ENCODE results near the gene CPNE9. TPM values are rescaled to one million over a fixed set of nuclear protein-coding genes. Genes with fewer than 3 reads are reported as not detected.
A peak's percentile ranks its signal among the peaks of the same experiment; 100 is the strongest.

CPNE9 gene
- total RNA-seq, 1 donor from 2014 or later = 0.29 TPM

DNA sequence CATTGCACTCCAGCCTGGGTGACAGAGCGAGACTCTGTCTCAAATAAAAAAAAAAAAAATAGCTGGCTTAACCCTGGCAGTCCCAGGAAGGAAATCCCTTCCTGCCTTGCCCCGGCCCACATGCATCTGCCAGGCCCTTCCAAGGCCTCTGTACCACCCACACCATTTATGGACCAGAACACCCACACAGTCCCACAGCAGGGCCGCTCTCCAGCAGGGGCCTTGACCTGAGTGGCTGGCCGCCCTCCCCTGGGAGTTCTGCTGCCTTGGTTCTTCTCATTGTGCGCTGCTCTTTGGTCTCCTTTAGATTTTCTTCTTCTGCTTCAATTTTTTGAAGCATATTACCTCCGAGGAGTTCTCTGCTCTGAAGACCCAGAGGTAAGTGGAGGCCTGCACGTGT, 16.1 kb upstream of the CPNE9 start:
- DNase-seq (ENCODE audit: low spot score) = no peak

GRCh38 chr3:9688961-9689360, 14.7 kb upstream of the CPNE9 start:
- no peak for DNase-seq (ENCODE audit: low spot score)

DNA sequence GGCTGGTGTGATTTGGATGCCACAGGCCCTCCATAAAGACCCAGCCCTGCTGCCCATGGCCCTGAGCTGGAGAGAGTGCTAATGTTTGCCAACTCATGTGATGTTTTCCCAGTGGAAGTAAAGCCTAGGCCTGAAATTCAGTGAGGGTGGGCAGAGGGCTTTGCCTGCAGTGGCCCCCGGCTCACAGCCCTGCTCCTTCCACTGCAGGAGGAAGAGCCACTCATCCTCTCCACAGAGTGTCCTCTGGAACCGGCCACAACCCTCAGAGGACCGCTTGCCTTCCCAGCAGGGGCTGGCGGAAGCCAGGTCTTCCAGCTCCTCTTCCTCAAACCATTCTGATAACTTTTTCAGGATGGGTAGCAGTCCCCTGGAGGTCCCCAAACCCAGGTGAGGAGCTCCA, 13.9 kb upstream of the CPNE9 start:
- DNase-seq (ENCODE audit: low spot score) = no peak

GRCh38 chr3:9690451-9691450, 12.9 kb upstream of the CPNE9 start:
- no peak for DNase-seq (ENCODE audit: low spot score)

GRCh38 chr3:9691636-9692035, 12.0 kb upstream of the CPNE9 start:
- no peak for DNase-seq (ENCODE audit: low spot score)

DNA sequence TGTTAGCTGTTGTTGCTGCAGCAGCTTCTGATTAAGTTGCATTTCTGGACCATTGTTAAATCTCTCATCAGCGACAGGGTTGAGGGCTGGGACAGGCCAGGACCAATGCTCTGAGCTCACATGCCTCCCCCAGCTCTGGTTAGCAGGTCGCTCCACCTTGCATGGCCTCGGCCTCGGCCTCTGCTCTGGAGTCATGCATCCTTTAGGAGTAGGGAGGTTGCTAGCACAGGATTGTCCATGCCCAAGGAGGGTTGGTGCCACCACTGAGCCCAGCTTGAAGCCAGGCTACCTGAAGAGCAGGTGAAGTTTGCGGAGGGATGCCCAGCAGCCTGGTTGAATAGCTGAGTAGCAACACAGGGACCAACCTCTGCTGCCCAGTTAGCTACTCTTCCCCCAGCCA, 11.2 kb upstream of the CPNE9 start:
- no peak for DNase-seq (ENCODE audit: low spot score)

DNA sequence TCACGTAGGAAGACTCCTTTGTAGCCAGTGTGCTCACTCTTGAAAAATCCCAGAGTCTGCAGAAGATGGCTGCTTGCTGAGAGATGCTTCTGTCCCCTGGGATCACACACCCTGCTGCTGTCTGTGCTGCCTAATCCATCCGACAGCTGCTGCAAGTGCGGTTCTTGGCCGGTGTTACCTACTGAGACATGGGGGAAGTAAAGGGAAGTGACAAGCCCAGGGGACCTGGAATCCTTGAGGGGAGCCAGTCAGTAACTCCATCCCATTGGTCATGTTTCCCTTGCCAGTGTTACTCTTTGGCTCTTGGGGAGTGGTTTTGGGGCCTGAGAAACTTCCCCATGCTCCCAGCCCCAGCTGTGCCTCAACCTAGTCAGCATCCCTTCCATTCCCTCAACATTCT, 8.3 kb upstream of the CPNE9 start:
- no peak for DNase-seq (ENCODE audit: low spot score)

- DNase-seq (ENCODE audit: low spot score) = no peak
Measured at GRCh38 chr3:9695746-9696145, 7.9 kb upstream of the CPNE9 start.

DNA sequence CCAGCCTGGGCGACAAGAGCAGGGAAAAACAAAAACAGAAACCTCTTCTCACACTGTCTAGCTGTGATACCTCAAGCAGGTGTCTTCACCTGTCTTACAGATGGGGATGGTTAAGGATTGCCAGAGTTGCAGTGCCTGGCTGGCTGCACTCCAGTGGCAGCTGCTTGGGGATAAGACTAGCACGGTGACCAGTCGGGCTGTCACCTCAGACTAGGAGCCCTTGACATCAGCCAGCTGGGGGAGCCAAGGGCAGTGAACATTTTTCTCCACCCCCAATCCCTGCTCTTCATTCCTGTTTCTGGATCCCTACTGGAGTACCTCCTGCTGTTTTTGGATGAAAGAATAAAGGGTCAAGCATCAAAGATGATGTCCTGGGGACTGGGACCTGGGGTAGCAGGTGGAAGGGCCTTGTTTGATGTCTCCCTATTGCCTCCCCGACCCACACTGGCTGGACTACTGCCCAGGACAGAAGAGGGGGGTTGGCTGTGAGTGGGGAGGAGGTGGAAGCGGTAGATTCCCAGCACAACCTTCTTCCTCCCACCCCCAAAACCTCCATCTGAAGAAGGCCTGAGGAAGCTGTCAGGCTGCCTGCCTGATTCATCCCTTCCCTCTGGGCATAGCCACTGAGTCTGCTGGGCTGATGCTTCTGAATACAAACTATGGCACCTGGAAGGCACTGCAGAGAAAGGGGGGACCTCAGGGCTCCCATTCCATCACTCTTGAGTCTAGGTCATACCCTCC, 7.0 kb upstream of the CPNE9 start:
- DNase-seq (ENCODE audit: low spot score) = no peak

DNA sequence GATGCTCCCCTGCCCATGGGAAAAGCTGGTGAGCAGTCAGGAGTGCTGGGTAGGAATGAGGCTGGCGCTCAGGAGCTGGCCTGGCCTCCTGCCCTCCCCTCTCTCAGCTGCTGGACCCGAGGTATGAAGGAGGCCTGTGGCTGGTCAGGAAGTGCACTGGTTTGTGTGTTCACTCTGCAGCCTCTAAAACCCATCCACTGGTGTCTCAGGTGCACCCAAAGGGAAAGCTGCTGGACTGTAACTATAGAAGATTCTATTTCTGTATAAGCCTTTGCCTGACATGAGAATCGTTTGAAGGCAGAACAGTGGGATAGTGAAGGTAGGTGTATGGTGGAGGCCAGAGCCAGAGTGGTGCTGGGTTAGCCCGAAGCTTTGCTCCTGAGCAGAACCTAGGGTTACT, 5.7 kb upstream of the CPNE9 start:
- DNase-seq (ENCODE audit: low spot score) = no peak

DNA sequence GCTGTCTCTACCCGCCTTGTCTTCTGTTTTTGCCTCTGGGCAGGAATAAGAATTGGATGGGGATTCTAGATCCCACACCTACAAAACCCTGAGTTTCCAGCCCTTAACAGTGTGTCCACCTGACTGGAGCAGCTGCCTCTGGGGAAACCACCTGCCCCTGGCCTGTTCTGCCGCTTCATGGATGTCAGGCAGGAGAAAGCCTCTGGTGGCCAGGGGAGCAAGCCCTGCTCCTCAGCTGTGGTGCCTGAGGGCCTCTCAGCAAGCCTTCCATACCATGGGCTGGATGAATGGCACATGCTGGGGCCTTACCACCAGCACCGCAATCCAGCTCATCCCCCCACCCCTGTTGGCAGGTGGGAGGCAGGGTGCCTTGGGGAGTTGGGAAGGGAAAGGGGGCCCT, 5.3 kb upstream of the CPNE9 start:
- no peak for DNase-seq (ENCODE audit: low spot score)

DNA sequence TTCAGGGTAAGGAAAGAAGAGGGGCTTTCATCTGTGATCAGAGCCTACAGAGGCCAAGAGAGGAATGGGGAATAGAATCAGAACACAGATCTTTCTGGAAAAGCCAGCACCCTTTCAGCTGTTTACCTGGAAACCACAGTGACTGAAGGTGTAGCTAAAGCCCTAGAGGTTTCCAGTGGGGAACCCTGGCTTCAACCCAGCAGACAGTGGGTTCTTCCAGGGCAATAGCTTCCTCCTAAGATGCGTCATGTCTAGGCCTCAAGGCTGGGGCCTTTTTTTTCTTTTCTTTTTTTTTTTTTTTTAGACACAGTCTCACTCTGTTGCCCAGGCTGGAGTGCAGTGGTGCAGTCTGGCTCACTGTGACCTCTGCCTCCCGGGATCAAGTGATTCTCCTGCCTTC, 3.1 kb upstream of the CPNE9 start:
- no peak for DNase-seq (ENCODE audit: low spot score)

GRCh38 chr3:9701006-9701405, 2.6 kb upstream of the CPNE9 start:
- DNase-seq (ENCODE audit: low spot score) = no peak

DNA sequence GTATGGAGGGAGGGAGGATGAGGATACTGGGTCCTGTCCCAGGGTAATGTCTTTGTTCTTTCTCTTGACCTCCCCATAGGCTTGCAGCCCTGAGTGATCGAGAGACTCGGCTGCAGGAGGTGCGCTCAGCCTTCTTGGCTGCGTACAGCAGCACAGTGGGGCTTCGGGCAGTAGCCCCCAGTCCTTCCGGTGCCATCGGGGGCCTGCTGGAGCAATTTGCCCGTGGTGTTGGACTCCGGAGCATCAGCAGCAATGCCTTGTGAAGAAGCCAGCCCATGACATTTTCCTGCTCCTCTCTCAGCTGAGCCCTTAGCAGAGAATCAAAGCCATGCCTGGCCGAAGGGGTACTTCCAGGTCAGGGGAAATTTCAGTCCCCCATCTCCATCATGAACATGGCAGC, 1.9 kb upstream of the CPNE9 start:
- DNase-seq (ENCODE audit: low spot score) = no peak

- no peak for DNase-seq (ENCODE audit: low spot score)
Measured at GRCh38 chr3:9703240-9703639, 393 bp upstream of the CPNE9 start.

GRCh38 chr3:9704347-9705322, 1.0 kb downstream of the CPNE9 start:
- DNase-seq (ENCODE audit: low spot score) = no peak

DNA sequence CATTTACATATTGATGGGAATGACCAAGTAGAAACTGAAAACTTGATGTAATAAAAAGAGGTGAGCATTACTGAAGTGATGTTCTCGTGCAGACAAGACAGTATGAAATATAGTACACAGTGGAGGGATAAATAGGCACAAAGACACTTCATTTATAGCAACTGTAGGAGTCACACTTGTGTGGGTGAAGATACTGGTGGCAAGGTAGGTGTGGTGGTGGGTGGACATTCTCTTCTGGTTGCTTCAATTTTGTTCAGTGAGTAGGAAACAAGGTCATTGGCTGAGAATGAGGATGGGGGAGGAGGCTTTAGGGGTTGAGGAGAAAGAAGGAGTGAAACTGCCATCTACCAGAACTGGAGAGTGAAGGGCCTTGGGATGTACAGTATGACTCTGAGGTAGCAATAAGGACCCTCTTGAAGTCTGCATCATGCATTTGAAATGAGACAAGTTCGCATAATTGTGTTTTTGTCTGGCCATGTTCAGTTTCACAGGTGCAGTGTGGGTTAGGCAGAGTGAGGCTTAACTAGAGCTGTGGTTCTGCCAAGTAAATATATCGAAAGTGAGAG, 6.6 kb downstream of the CPNE9 start:
- no peak for DNase-seq (ENCODE audit: low spot score)

DNA sequence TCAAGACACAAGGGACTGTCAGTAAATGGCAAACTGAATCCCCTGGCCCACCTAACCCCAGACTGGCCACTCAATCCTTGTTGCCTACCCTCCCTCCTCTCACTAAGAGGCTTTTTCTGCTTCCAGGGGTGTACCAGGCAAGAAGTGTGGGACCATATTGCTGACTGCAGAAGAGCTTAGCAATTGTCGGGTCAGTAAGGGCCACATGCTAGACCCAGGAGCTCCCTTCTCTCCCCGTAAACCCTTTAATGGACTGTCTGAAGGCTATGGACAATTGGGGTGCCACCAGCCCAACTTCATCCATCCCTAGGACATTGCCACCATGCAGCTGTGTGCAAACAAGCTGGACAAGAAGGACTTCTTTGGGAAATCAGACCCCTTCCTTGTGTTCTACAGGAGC, 8.8 kb downstream of the CPNE9 start:
- no peak for DNase-seq (ENCODE audit: low spot score)

GRCh38 chr3:9713142-9713541, 9.5 kb downstream of the CPNE9 start:
- DNase-seq (ENCODE audit: low spot score) = no peak

GRCh38 chr3:9715136-9715535, 11.5 kb downstream of the CPNE9 start:
- no peak for DNase-seq (ENCODE audit: low spot score)

GRCh38 chr3:9715764-9716437, 12.3 kb downstream of the CPNE9 start:
- DNase-seq (ENCODE audit: low spot score) = peak; percentile 88
